Endothelial cell of umbilical vein (primary cell): ENCODE data around the gene ARHGEF10L. TPM values are rescaled to one million over a fixed set of nuclear protein-coding genes. Genes with fewer than 3 reads are reported as not detected.

Experiments
- BruUV-seq: library from RNA; stranded (reverse); fragments of 400-500 nt; replicated peaks from 2 replicates; lab custom pipeline; 2021; lab: Mats Ljungman, UMichigan
- CTCF ChIA-PET: fragments of 300-600, 350-600 bp; sonication (Branson Sonifier 250); formaldehyde crosslinking; loops from one replicate; lab custom pipeline; 2021; ENCODE audit warnings: antibody characterized with exemption, inconsistent platforms; lab: Charles Lee
- POLR2A ChIA-PET: fragments of 300-600, 350-600 bp; sonication (Branson Sonifier 250); formaldehyde crosslinking; loops from one replicate; lab custom pipeline; 2021; ENCODE audit warnings: antibody characterized with exemption, inconsistent platforms; lab: Charles Lee
- DNase-seq: peaks from one replicate; pipeline ENCODE4 v3.0.0-alpha.2; 2011; ENCODE audit warnings: low read depth, low spot score
- FAIRE-seq: peaks from 2 replicates; lab custom pipeline; 2011; peaks lifted over from hg19 to GRCh38; lab: Jason Lieb, UNC
- H2AFZ ChIP-seq: 2 replicates; pipeline ENCODE4 v1.6.0; 2012; ENCODE audit warnings: low read depth, low read length, control low read depth, inconsistent platforms
- H3K27ac ChIP-seq: 2 replicates; pipeline ENCODE4 v1.5.1; 2011; ENCODE audit warnings: low read depth, mild to moderate bottlenecking, control low read depth, low read length, moderate library complexity; ENCODE audit not compliant: insufficient read depth
- H3K27me3 ChIP-seq, 2 experiments: 2 replicates each; pipeline versions ENCODE4 v1.6.0 to v1.6.1; 2011; ENCODE audit warnings: low read length in 2 of 2, mixed read lengths in 1 of 2; ENCODE audit not compliant: control insufficient read depth in 2 of 2, insufficient read depth in 2 of 2
- H3K36me3 ChIP-seq, 2 experiments: 2 replicates in 1 of 2; 3 replicates in 1 of 2; pipeline ENCODE4 v1.5.1; 2011; ENCODE audit warnings: low read length in 2 of 2, mild to moderate bottlenecking in 1 of 2, moderate library complexity in 1 of 2; ENCODE audit not compliant: control insufficient read depth in 2 of 2, insufficient read depth in 2 of 2; ENCODE audit errors: extremely low read depth in 1 of 2
- H3K4me1 ChIP-seq: 3 replicates; pipeline ENCODE4 v1.5.1; 2011; ENCODE audit warnings: mild to moderate bottlenecking, low read length; ENCODE audit not compliant: control insufficient read depth, insufficient read depth; ENCODE audit errors: extremely low read depth
- H3K4me2 ChIP-seq: 2 replicates; pipeline ENCODE4 v1.6.1; 2011; ENCODE audit warnings: low read length, control low read depth, mixed read lengths; ENCODE audit not compliant: insufficient read depth
- H3K4me3 ChIP-seq, 3 experiments: fragments of 200-600 bp in 1 of 3; sonication (generic), shearing (Covaris generic) in 1 of 3; replicated peaks in 1 of 3; 2 replicates each; pipeline ENCODE4 v1.5.1; 2011 to 2016; ENCODE audit warnings: control low read depth in 3 of 3, low read length in 3 of 3, mild to moderate bottlenecking in 2 of 3, inconsistent platforms in 1 of 3, low read depth in 1 of 3, moderate library complexity in 1 of 3; ENCODE audit not compliant: insufficient read depth in 1 of 3
- H3K79me2 ChIP-seq: 2 replicates; pipeline ENCODE4 v1.6.0; 2012; ENCODE audit warnings: low read length, inconsistent platforms; ENCODE audit not compliant: control insufficient read depth, insufficient read depth
- H3K9ac ChIP-seq: replicated peaks from 2 replicates; pipeline ENCODE3; 2011; ENCODE audit warnings: low read length, control low read depth; ENCODE audit not compliant: insufficient read depth; ENCODE audit errors: extremely low read depth
- H3K9me1 ChIP-seq: replicated peaks from 3 replicates; pipeline ENCODE4 v1.6.0; 2011; ENCODE audit warnings: mild to moderate bottlenecking, low read length; ENCODE audit not compliant: control insufficient read depth, insufficient read depth; ENCODE audit errors: extremely low read depth
- H3K9me3 ChIP-seq: replicated peaks from 2 replicates; pipeline ENCODE4 v1.5.1; 2012; ENCODE audit warnings: low read length, inconsistent platforms; ENCODE audit not compliant: control insufficient read depth, insufficient read depth
- H4K20me1 ChIP-seq: replicated peaks from 2 replicates; pipeline ENCODE3; 2011; ENCODE audit warnings: mild to moderate bottlenecking, low read length; ENCODE audit not compliant: control insufficient read depth, insufficient read depth; ENCODE audit errors: extremely low read depth
- EZH2 ChIP-seq: IDR thresholded peaks from 2 replicates; pipeline ENCODE4 v1.6.1; 2012; ENCODE audit warnings: borderline replicate concordance, low read depth, mild to moderate bottlenecking, moderate library complexity, low read length, inconsistent platforms; ENCODE audit not compliant: severe bottlenecking
- FOS ChIP-seq: IDR thresholded peaks from 2 replicates; pipeline ENCODE4 v1.6.1; 2011; ENCODE audit warnings: mild to moderate bottlenecking, low read length, moderate library complexity, borderline replicate concordance; ENCODE audit not compliant: insufficient read depth
- GATA2 ChIP-seq: IDR thresholded peaks from 2 replicates; pipeline ENCODE4 v1.7.0; 2011; ENCODE audit warnings: low read depth, mild to moderate bottlenecking, moderate library complexity, mixed read lengths, low read length; ENCODE audit not compliant: insufficient read length, insufficient read depth
- JUN ChIP-seq: IDR thresholded peaks from 2 replicates; pipeline ENCODE4 v1.6.1; 2011; ENCODE audit warnings: borderline replicate concordance, low read depth; ENCODE audit not compliant: insufficient read length, insufficient read depth
- MAX ChIP-seq: IDR thresholded peaks from 2 replicates; pipeline ENCODE4 v1.6.1; 2011; ENCODE audit not compliant: insufficient read depth, insufficient read length
- MYC ChIP-seq: IDR thresholded peaks from one replicate; pipeline ENCODE4 v1.6.1; 2011; ENCODE audit warnings: mild to moderate bottlenecking, low read depth, low read length
- POLR2A ChIP-seq: IDR thresholded peaks from 2 replicates; pipeline ENCODE4 v1.6.1; 2012; ENCODE audit warnings: low read depth, mild to moderate bottlenecking, control low read depth, low read length
- POLR2AphosphoS5 ChIP-seq: IDR thresholded peaks from 2 replicates; pipeline ENCODE4 v1.6.1; 2012; ENCODE audit warnings: low read depth, mild to moderate bottlenecking, control low read depth, low read length, moderate library complexity; ENCODE audit not compliant: insufficient read depth
- dilution Hi-C: fragments of 300-500 bp; cut with MboI; formaldehyde crosslinking; loops from one replicate; pipeline ENCODE4 v1.15.0; 2019; ENCODE audit warnings: low sequenced_read_pairs; ENCODE audit not compliant: extremely low pct_ligation_motif_present
- intact Hi-C: fragments of 100-400 bp; cut with micrococcal nuclease; formaldehyde crosslinking; loops from one replicate; pipeline ENCODE4 v1.10.0; 2022
- polyA plus RNA-seq, 4 experiments: library from polyadenylated mRNA; depleted of rRNA in 3 of 4; stranded (reverse) in 3 of 4; unstranded in 1 of 4; fragments of >200 nt; gene quantifications; 2 replicates each; pipeline versions ENCODE4 v1.2.1 to v1.2.3, GENCODE V29; 2011 to 2012; ENCODE audit warnings: missing spikeins in 1 of 4
- total RNA-seq: library from RNA; stranded (reverse); gene quantifications from 2 replicates; pipeline ENCODE4 v1.2.3, GENCODE V29; 2021
- TF ChIP-seq, protein P1 (sequence below), 2 donors: IDR thresholded peaks; 1 replicate in 1 of 2; 2 replicates in 1 of 2; pipeline ENCODE4 v1.5.1; 2011; ENCODE audit warnings: low read length in 2 of 2, mild to moderate bottlenecking in 2 of 2, moderate library complexity in 2 of 2, control low read depth in 1 of 2, inconsistent platforms in 1 of 2, low read depth in 1 of 2; ENCODE audit not compliant: insufficient read depth in 1 of 2; ENCODE audit errors: extremely low read depth in 1 of 2

ARHGEF10L gene
- total and polyA plus RNA-seq, 2 donors (not counting 3 experiments of a cell fraction or from before 2014, with no cell fraction given) = 1.9 to 5.2 TPM

- dilution Hi-C loops (no loop called here), intact Hi-C loops (no loop called here)
- Histone ChIP-seq H3K9ac (no peak overlapping the region), H3K27me3 (peaks cover 0 to 3% of the 10 kb centered on the region in 2 experiments), H3K27ac (no peak overlapping the region), H3K36me3 (no peaks in the 10 kb centered on the region), H3K79me2 (no peaks in the 10 kb centered on the region), H3K9me3 (no peaks in the 10 kb centered on the region), H2AFZ (no peak overlapping the region), H3K9me1 (no peaks in the 10 kb centered on the region), H3K4me3 (no peak overlapping the region), H3K4me2 (no peak overlapping the region), H3K4me1 (no peaks in the 10 kb centered on the region), H4K20me1 (no peaks in the 10 kb centered on the region)
- TF ChIP-seq FOS (no peak), POLR2A (no peak), JUN (no peak), POLR2AphosphoS5 (no peak), GATA2 (no peak), MYC (no peak), EZH2 (no peak), MAX (no peak)
- TF ChIP-seq, protein P1, sequence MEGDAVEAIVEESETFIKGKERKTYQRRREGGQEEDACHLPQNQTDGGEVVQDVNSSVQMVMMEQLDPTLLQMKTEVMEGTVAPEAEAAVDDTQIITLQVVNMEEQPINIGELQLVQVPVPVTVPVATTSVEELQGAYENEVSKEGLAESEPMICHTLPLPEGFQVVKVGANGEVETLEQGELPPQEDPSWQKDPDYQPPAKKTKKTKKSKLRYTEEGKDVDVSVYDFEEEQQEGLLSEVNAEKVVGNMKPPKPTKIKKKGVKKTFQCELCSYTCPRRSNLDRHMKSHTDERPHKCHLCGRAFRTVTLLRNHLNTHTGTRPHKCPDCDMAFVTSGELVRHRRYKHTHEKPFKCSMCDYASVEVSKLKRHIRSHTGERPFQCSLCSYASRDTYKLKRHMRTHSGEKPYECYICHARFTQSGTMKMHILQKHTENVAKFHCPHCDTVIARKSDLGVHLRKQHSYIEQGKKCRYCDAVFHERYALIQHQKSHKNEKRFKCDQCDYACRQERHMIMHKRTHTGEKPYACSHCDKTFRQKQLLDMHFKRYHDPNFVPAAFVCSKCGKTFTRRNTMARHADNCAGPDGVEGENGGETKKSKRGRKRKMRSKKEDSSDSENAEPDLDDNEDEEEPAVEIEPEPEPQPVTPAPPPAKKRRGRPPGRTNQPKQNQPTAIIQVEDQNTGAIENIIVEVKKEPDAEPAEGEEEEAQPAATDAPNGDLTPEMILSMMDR (IDR thresholded peaks at IDR 0.05; ENCODE audit: extremely low read depth in 1 of 2, insufficient read depth in 1 of 2, low read depth in 1 of 2, low read length in 2 of 2) = no peak
- ChIA-PET CTCF (no interaction called here), POLR2A (no interaction called here)
- no TSS peak for BruUV-seq
- no peak for DNase-seq
- FAIRE-seq = no peak
Observed at GRCh38 chr1:17527036-17527914, 12.2 kb upstream of the ARHGEF10L start.
